K562 (cell line): ENCODE data around the gene KNDC1. TPM values are rescaled to one million over a fixed set of nuclear protein-coding genes. Genes with fewer than 3 reads are reported as not detected.

Source experiments
- ATAC-seq: fragments of 200-7000 bp; cut with Tn5 transposase; 3 replicates; pipeline ENCODE4 v1.9.1; 2020; ENCODE audit warnings: moderate library complexity
- BruUV-seq: library from RNA; stranded (reverse); fragments of 400-500 nt; replicated peaks from 2 replicates; lab custom pipeline; 2021; lab: Mats Ljungman, UMichigan
- CTCF ChIA-PET: fragments of 300-600 bp; formaldehyde crosslinking; extraction: SDS; loops from one replicate; lab custom pipeline; 2021; ENCODE audit warnings: low intra/inter-chr PET ratio; lab: Yijun Ruan, JAX
- POLR2A ChIA-PET: fragments of 300-600, 350-650 bp; sonication (Branson Sonifier 250); formaldehyde crosslinking; extraction: SDS; loops from one replicate; lab custom pipeline; 2021; ENCODE audit warnings: antibody characterized with exemption, inconsistent platforms; lab: Yijun Ruan, JAX
- DNase-seq, 4 experiments: peaks; one replicate each; pipeline versions ENCODE4 v3.0.0 to v3.0.0-alpha.2; 2011 to 2018; ENCODE audit warnings: low spot score in 3 of 4, mixed read lengths in 3 of 4; ENCODE audit errors: extremely low read depth in 1 of 4
- FAIRE-seq: peaks from 2 replicates; lab custom pipeline; 2011; peaks lifted over from hg19 to GRCh38; lab: Jason Lieb, UNC
- H2AFZ ChIP-seq: 2 replicates; pipeline ENCODE4 v1.6.0; 2011; ENCODE audit warnings: low read depth, low read length, control low read depth, inconsistent platforms
- H3K27ac ChIP-seq: fragments of 200-600 bp; 3 replicates; pipeline ENCODE4 v1.8.0; 2011; ENCODE audit warnings: low read depth, mild to moderate bottlenecking, control low read depth, inconsistent platforms, low read length, moderate library complexity, mixed read lengths; ENCODE audit errors: extremely low read depth
- H3K27me3 ChIP-seq, 2 experiments: fragments of 300-600 bp in 1 of 2; 2 replicates in 1 of 2; 3 replicates in 1 of 2; pipeline versions ENCODE4 v1.6.0 to v1.8.0; 2011; ENCODE audit warnings: inconsistent platforms in 2 of 2, low read length in 2 of 2, mild to moderate bottlenecking in 1 of 2, mixed read lengths in 1 of 2, moderate library complexity in 1 of 2; ENCODE audit not compliant: control insufficient read depth in 2 of 2, insufficient read depth in 2 of 2
- H3K36me3 ChIP-seq: fragments of 300-600 bp; 3 replicates; pipeline ENCODE4 v1.8.0; 2011; ENCODE audit warnings: mild to moderate bottlenecking, low read length, inconsistent platforms; ENCODE audit not compliant: control insufficient read depth, insufficient read depth
- H3K4me1 ChIP-seq, 2 experiments: fragments of 200-600 bp in 1 of 2; replicated peaks in 1 of 2; 2 replicates in 1 of 2; 3 replicates in 1 of 2; pipeline versions ENCODE4 v1.5.1 to v1.8.0; 2011; ENCODE audit warnings: inconsistent platforms in 2 of 2, low read length in 2 of 2, mild to moderate bottlenecking in 1 of 2, mixed read lengths in 1 of 2, moderate library complexity in 1 of 2; ENCODE audit not compliant: control insufficient read depth in 2 of 2, insufficient read depth in 2 of 2
- H3K4me2 ChIP-seq: 2 replicates; pipeline ENCODE4 v1.6.1; 2011; ENCODE audit warnings: low read length, control low read depth, inconsistent platforms, mixed read lengths; ENCODE audit not compliant: insufficient read depth
- H3K4me3 ChIP-seq: fragments of 200-600 bp; sonication (generic), shearing (Covaris generic); 2 replicates; pipeline ENCODE4 v1.5.1; 2016; ENCODE audit warnings: control low read depth, inconsistent platforms
- H3K79me2 ChIP-seq: fragments of 200-600 bp; 3 replicates; pipeline ENCODE4 v1.8.0; 2011; ENCODE audit warnings: low read length, inconsistent platforms; ENCODE audit not compliant: control insufficient read depth, insufficient read depth
- H3K9ac ChIP-seq, 2 experiments: 2 replicates each; pipeline versions ENCODE4 v1.6.0 to v1.6.1; 2011; ENCODE audit warnings: low read depth in 2 of 2, low read length in 2 of 2, control low read depth in 1 of 2, inconsistent platforms in 1 of 2, mild to moderate bottlenecking in 1 of 2, mixed read lengths in 1 of 2; ENCODE audit not compliant: insufficient read depth in 1 of 2
- H3K9me1 ChIP-seq: one replicate; pipeline ENCODE4 v1.6.0; 2011; ENCODE audit warnings: inconsistent platforms, mild to moderate bottlenecking, low read length, moderate library complexity; ENCODE audit not compliant: control insufficient read depth, insufficient read depth
- H3K9me3 ChIP-seq: replicated peaks from 2 replicates; pipeline ENCODE4 v1.5.1; 2011; ENCODE audit warnings: low read depth, low read length, inconsistent platforms; ENCODE audit not compliant: control insufficient read depth, insufficient read depth
- H4K20me1 ChIP-seq: replicated peaks from 2 replicates; pipeline ENCODE4 v1.6.1; 2011; ENCODE audit warnings: low read length, inconsistent platforms, mixed read lengths; ENCODE audit not compliant: control insufficient read depth, insufficient read depth
- ATF3 ChIP-seq, 2 experiments: fragments of 450-650 bp in 1 of 2; sonication (generic) in 1 of 2; formaldehyde crosslinking in 1 of 2; IDR thresholded peaks in 1 of 2; conservative IDR thresholded peaks in 1 of 2; 2 replicates each; pipeline versions ENCODE4 v1.6.1 to v1.8.1; 2016 to 2023; ENCODE audit warnings: mild to moderate bottlenecking in 2 of 2, moderate library complexity in 2 of 2, inconsistent platforms in 1 of 2, missing genetic modification reagents in 1 of 2
- ESRRB ChIP-seq: fragments of 250-450 bp; sonication (Bioruptor Pico); IDR thresholded peaks from 2 replicates; pipeline ENCODE4 v1.5.0; 2020; ENCODE audit warnings: mild to moderate bottlenecking, moderate library complexity, borderline replicate concordance
- NR1H2 ChIP-seq: sonication (generic); formaldehyde crosslinking; IDR thresholded peaks from 2 replicates; pipeline ENCODE4 v1.4.0; 2020; ENCODE audit warnings: mild to moderate bottlenecking, missing genetic modification reagents
- PHF20 ChIP-seq: fragments of 450-650 bp; IDR thresholded peaks from 2 replicates; pipeline ENCODE4 v1.6.1; 2018; ENCODE audit not compliant: partially characterized antibody
- POLR2G ChIP-seq: fragments of 200-400 bp; formaldehyde crosslinking; IDR thresholded peaks from 2 replicates; pipeline ENCODE4 v1.6.1; 2017; ENCODE audit warnings: low read depth, mild to moderate bottlenecking, antibody characterized with exemption, low read length, moderate library complexity
- ZBTB11 ChIP-seq, 3 experiments: fragments of 200-800 bp in 1 of 3; fragments of 250-450 bp in 1 of 3; fragments of 450-650 bp in 1 of 3; sonication (Bioruptor Pico) in 1 of 3; sonication (Bioruptor generic) in 1 of 3; formaldehyde crosslinking in 1 of 3; IDR thresholded peaks; 2 replicates each; pipeline versions ENCODE4 v1.6.1 to v1.8.0; 2016 to 2022; ENCODE audit warnings: mild to moderate bottlenecking in 2 of 3, missing genetic modification characterization in 2 of 3, missing compliant biosample characterization in 1 of 3, moderate library complexity in 1 of 3
- WGBS: fragments of 100-300 bp; shearing (Covaris generic); methylation state at CpG from one replicate; pipeline ENCODE4 v1.1.6; 2016; ENCODE audit warnings: low coverage, mixed read lengths; ENCODE audit not compliant: insufficient coverage; ENCODE audit errors: missing lambda C conversion rate; 5-methylcytosine and 5-hydroxymethylcytosine counted together
- in situ Hi-C: fragments of 300-500 bp; cut with MboI; formaldehyde crosslinking; loops from 4 replicates; pipeline ENCODE4 v1.15.0; 2018; ENCODE audit warnings: inconsistent platforms, mixed read lengths
- intact Hi-C: fragments of 100-400 bp; cut with micrococcal nuclease; formaldehyde crosslinking; loops from 2 replicates; pipeline ENCODE4 v1.14.2; 2022
- polyA plus RNA-seq, 8 experiments: library from polyadenylated mRNA; depleted of rRNA in 4 of 8; stranded (reverse) in 5 of 8; unstranded in 3 of 8; fragments of >200 nt; fragmentation: Nextera tagmentation in 2 of 8; fragmentation: Illumina TruSeq in 1 of 8; extraction: Ambion mirVana in 2 of 8; extraction: Trizol in 1 of 8; gene quantifications; 2 replicates each; pipeline versions ENCODE4 v1.2.1 to v1.2.3, GENCODE V29; 2011 to 2014; ENCODE audit warnings: inconsistent platforms in 1 of 8, missing spikeins in 1 of 8
- total RNA-seq, 7 experiments: library from RNA; depleted of rRNA in 6 of 7; stranded (reverse); fragments of >200 nt in 6 of 7; fragmentation: Illumina TruSeq in 2 of 7; extraction: Trizol in 2 of 7; gene quantifications; 2 replicates each; pipeline versions ENCODE4 v1.2.1 to v1.2.3, GENCODE V29; 2011 to 2021; ENCODE audit warnings: low replicate concordance in 1 of 7

The KNDC1 gene
- total and polyA plus RNA-seq, 9 of the 15 experiments (the other 6 are each of a cell fraction or from before 2014, with no cell fraction given), result 0.07 to 0.26 (median 0.11) TPM; not detected in 6

- TF ChIP-seq ESRRB (CRISPR knock-in tag) (no peak), ZBTB11 (CRISPR knock-in tag; IDR thresholded peaks at IDR 0.05) (no peak), PHF20 (no peak)
- TF ChIP-seq, all 486 proteins: peak for 0
These were observed 108.5 kb downstream of the KNDC1 start (continued) for GRCh38 chr10:133268532-133268931.

GRCh38 chr10:133269367-133269766, 109.3 kb downstream of the KNDC1 start:
- Histone ChIP-seq H3K4me1 (peaks cover 0 to 82% of the 10 kb centered on the region in 2 experiments; a peak in 3 of 5 replicates), H3K4me2 (no peak overlapping the region), H3K27ac (no peak overlapping the region), H2AFZ (no peak overlapping the region), H3K9me1 (no peaks in the 10 kb centered on the region), H3K27me3 (no peaks in the 10 kb centered on the region), H3K79me2 (no peaks in the 10 kb centered on the region), H3K9ac (no peak overlapping the region), H3K4me3 (no peak overlapping the region), H3K9me3 (no peaks in the 10 kb centered on the region), H4K20me1 (no peaks in the 10 kb centered on the region), H3K36me3 (no peaks in the 10 kb centered on the region)
- no TSS peak for BruUV-seq
- no peak for ATAC-seq
- no peak for TF ChIP-seq NR1H2 (CRISPR knock-in tag)
- TF ChIP-seq POLR2G, result 0 out of 2 replicates have a peak, but pooled peaks have one; percentile 9
- TF ChIP-seq ATF3 (IDR thresholded peaks at IDR 0.05), result no peak
- TF ChIP-seq ATF3 (CRISPR knock-in tag; conservative IDR thresholded peaks at IDR 0.05), result no peak
- DNase-seq, result no peak
- no peak for FAIRE-seq
- ChIA-PET POLR2A (no interaction called here), CTCF (no interaction called here)
- intact Hi-C loops (no loop called here), in situ Hi-C loops (no loop called here)
- 78% methylated on average over 8 of the region's 26 CpGs for WGBS
